Astrocyte of the spinal cord (primary cell): ENCODE measurements around the gene COL5A1.
A peak's percentile ranks its signal among the peaks of the same experiment; 100 is the strongest.

Source experiments
- DNase-seq: peaks from one replicate; pipeline ENCODE4 v3.0.0; 2011; ENCODE audit warnings: low read depth, low spot score
- H3K4me3 ChIP-seq: 2 replicates; pipeline ENCODE4 v1.5.1; 2011; ENCODE audit warnings: low read depth, mild to moderate bottlenecking, low read length, moderate library complexity
- in situ Hi-C: cut with HindIII; loops from 2 replicates; pipeline ENCODE4 v1.10.0; 2017; ENCODE audit warnings: low sequenced_read_pairs
- TF ChIP-seq, protein P1 (sequence below): IDR thresholded peaks from 2 replicates; pipeline ENCODE4 v1.5.1; 2012; ENCODE audit warnings: low read depth, mild to moderate bottlenecking, low read length, inconsistent platforms

COL5A1 gene

DNA sequence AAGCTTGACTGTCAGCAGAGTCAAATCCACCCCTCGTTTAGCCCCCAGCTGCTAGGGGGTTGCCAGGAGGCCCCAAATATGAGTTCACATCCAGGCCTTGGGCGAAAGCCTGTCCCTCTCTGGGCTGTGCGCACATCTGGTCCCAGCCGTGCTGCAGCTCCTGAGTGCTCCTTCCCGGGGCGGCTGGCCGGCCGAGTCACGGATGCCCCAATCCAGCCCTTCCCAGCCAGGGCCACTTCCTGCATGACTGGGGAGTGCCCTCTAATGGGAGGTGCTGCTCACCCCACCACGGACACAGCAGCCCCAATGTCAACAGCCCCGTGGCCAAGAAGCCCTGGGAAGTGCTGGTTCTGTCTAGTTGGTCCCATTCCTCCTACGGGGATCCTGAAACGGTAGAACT lies 135.6 kb downstream of the COL5A1 start:
- TF ChIP-seq, protein P1, sequence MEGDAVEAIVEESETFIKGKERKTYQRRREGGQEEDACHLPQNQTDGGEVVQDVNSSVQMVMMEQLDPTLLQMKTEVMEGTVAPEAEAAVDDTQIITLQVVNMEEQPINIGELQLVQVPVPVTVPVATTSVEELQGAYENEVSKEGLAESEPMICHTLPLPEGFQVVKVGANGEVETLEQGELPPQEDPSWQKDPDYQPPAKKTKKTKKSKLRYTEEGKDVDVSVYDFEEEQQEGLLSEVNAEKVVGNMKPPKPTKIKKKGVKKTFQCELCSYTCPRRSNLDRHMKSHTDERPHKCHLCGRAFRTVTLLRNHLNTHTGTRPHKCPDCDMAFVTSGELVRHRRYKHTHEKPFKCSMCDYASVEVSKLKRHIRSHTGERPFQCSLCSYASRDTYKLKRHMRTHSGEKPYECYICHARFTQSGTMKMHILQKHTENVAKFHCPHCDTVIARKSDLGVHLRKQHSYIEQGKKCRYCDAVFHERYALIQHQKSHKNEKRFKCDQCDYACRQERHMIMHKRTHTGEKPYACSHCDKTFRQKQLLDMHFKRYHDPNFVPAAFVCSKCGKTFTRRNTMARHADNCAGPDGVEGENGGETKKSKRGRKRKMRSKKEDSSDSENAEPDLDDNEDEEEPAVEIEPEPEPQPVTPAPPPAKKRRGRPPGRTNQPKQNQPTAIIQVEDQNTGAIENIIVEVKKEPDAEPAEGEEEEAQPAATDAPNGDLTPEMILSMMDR = no peak
- DNase-seq = no peak
- no peak overlapping the region for H3K4me3 ChIP-seq
- in situ Hi-C loops = no loop called here

DNA sequence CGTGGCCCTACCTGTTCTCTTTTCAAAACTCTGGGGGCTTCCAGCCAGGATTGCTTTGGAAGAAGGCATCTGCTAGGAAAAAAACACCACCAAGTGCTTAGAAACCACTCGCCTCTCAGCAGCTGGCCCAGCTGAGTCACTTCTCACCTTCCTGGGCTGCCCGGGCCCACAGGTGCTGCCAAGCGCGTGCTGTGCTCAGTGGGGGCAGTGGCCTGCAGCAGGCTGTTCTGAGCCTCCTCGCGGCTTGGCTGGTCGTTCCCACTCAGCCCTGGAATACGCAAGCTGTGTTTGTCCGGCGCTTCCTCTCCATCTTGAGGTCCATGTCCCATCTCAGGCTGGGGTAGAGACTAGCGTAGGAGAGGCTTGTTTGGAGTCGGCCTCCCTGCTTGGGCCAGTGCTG lies 136.6 kb downstream of the COL5A1 start:
- TF ChIP-seq, protein P1 = no peak
- in situ Hi-C loops = no loop called here
- no peak overlapping the region for H3K4me3 ChIP-seq
- peak; percentile 43 for DNase-seq

DNA sequence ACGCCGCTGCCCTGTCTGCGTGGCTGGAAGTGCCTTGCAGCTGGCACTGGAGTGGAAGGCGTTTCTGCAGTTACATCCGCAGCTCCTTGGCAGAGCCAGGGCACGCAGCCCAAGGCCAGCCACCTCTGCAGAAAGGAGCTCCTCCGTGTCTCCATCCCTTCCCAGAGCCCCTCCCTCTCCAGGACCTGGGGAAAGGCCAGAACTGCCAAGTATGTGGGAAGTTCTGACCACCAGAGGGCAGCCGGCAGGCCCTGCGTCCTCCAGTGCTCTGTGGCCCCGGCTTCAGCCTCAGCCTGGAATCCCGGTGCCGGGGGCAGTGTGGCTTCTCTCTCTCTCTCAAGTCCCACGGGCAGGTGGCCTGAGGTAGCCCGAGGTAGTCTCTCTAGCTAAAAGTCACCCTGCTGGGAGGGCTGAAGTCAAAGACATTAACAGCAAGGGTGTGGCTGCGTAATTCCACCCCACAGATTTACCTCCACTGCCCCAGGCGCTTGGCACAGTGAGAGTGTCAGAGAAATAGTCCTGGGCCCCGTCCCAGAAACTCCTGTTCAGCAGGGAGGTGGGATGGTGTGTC lies 137.3 kb downstream of the COL5A1 start:
- TF ChIP-seq, protein P1 = peak; percentile 79
- no peak overlapping the region for H3K4me3 ChIP-seq
- peak; percentile 58 for DNase-seq
- in situ Hi-C loops = no loop called here

DNA sequence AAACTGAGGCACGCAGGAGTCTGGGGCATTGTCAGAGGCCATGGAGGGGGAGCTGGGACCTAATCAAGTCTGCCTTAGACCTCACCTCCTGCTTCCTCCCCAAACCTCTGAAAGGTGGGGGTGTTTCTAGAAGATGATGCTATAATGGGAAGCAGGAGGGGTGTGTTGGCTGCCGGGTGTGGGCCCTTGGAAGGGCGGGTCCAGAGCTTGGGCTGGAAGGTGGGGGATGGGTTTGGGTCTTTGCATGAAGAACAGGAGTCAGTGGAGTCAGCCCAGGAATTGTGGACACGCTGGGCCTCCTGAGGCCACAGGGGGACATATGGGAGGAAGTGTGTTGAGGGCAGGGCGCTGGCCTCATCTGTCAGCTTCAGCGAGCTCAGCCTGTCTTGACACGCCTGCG lies 138.0 kb downstream of the COL5A1 start:
- in situ Hi-C loops = no loop called here
- TF ChIP-seq, protein P1 = no peak
- no peak for DNase-seq
- H3K4me3 ChIP-seq = no peak overlapping the region

DNA sequence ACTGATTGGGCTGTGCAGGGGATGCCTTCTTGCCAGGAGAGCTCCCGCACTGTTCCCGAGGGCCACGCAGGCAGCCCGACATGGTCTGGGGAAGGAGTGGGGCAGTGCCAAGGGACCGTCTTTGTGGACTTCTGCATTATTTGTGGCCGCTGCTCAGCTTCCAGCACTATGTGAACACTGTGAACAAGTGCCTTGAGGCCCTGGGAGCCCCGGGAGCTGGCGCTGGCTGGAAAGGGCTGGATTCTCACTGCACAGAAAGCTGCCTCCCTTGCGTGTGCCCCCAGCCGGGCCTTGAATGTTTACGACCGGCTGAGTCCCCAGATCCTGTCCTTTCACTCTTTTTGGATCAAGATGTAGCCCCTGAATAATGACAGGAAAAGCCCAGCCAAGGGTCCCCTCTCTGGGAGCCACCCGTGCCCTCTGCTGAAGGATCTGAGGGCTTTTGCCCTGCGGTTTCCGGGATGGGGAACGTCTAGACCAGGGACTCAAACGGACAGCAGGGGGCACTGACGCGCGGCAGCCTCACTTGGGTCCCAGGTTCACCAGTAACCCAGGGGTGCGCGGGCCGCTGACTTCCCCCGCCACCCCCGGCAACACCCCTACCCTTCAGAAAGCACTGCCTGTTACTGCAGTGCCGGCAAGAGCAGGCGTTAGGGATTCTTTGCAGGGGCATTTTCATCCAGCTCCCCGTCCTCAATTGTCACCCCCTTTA lies 140.1 kb downstream of the COL5A1 start:
- no peak for DNase-seq
- H3K4me3 ChIP-seq = no peak overlapping the region
- in situ Hi-C loops = no loop called here
- TF ChIP-seq, protein P1 = peak; percentile 42

DNA sequence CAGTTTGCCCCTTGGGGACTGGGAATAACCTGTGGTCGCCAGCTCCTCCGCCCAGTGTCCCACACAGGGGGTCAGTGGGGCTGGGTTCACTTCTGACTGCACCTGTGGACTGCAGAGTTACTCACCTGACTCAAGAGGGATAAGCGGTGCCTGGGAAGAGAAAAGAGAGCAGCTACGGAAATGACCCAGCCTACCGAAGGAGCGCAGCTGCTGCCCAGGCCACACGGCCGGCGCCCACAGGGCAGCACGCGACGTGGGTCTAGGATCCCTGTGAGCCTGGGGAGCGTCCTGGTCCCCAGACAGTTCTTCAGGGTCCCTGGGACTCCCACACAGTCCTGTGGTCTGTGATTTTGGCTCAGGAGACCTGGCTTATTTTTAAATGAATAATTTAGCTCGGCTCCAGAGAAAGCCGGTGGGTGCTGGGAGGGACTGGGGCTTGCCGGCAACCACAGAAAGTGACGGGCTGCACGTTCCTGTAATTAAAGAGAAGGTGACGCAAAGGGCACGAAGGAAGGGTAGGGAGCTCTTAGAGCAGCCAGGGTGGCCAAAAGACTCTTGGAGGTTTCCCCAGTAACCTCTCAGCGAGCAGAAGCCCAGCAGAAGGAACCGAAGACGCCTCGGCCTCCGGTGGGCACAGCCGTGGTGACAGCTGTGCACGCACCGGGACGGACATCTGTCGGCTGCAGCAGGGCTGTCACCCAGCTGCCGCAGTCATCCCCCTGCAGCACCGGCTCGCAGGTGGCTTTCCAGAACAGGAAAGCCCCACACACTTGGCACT lies 141.5 kb downstream of the COL5A1 start:
- no peak overlapping the region for H3K4me3 ChIP-seq
- in situ Hi-C loops = no loop called here
- DNase-seq = no peak
- TF ChIP-seq, protein P1 = no peak
